ENCODE data around the gene MANBA. TPM values are rescaled to one million over a fixed set of nuclear protein-coding genes. Genes with fewer than 3 reads are reported as not detected.
"Not testable (repeated sequence)": the region's sequence is repeated elsewhere in the genome, so short reads cannot be mapped to it uniquely, and the experiment has no call there.

MANBA gene
- polyA plus RNA-seq, 1 donor = 23.9 TPM

- DNase-seq = no peak
These were observed 12.1 kb upstream of the MANBA start for GRCh38 chr4:102772738-102773340.

DNA sequence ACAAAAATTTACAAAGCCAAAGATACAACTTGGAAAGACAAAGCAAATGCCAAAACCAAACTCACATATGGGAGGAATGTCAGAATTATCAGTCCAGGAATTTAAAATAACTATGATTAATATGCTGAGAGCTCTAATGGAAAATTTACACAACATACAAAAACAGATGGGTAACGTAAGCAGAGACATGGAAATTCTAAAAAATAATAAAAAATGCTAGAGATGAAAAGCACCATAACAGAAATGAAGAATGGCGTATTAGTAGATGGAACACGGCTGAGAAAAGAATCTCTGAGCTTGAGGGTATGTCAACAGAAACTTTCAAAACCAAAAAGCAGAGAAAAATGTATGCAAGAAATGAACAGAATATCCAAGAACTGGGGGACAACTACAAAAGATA is 4.1 kb upstream of the MANBA start:
- DNase-seq = no peak

DNA sequence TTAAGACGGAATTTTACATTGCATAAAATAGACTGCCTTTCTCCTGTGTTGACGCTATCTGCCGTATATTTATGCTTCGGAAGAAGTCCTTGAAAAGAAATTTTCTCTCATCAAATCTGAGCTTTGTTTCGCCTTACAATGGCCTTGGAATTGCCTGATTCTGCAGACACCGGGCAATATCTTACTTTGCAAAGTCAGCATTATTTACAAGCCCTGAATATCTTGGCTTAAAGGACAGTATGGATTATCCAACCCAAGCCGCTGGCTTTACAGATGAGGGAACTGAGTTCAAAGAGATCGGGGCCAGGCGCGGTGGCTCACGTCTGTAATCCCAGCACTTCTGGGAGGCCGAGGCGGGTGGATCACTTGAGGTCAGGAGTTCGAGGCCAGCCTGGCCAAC is 1.1 kb upstream of the MANBA start:
- DNase-seq = no peak

GRCh38 chr4:102761296-102761701 is 531 bp upstream of the MANBA start:
- peak; percentile 34 for DNase-seq

DNA sequence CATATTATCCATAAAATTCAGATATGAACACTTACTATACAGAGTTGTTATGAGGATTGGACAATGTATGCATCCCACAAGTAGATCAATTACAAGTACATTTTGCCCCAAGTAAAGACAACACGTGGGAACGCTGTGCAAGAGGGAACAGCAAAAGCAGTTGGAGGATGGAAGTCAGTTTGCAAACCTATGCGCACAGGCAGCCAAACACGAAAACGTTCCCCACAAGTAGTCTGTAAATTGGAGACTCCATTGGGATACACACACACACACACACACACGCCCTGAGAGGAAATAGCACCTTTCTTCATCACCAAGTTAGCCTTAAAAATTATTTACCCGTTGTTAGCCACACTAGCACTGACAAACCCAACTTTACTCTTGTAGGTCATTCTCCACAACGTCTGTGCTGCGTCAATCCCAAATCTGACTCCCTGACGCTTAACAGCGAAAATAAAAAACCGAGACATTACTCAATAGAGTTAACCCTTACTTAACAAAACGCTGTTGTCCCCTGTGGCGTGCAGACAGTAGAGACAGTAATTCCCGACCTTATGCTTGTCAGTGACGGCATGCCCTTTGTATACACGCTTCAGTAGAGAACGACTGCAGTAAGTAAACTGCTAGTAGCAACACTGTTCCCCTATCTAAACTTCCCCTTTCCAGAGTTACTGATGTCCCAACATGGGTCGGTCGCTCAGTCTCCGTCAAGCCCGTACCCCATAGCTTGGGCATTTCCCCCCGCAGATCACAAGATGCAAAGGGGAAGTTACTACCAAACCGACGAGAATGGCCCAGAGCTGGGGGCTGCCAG is 730 bp downstream of the MANBA start:
- DNase-seq = peak; percentile 50

DNA sequence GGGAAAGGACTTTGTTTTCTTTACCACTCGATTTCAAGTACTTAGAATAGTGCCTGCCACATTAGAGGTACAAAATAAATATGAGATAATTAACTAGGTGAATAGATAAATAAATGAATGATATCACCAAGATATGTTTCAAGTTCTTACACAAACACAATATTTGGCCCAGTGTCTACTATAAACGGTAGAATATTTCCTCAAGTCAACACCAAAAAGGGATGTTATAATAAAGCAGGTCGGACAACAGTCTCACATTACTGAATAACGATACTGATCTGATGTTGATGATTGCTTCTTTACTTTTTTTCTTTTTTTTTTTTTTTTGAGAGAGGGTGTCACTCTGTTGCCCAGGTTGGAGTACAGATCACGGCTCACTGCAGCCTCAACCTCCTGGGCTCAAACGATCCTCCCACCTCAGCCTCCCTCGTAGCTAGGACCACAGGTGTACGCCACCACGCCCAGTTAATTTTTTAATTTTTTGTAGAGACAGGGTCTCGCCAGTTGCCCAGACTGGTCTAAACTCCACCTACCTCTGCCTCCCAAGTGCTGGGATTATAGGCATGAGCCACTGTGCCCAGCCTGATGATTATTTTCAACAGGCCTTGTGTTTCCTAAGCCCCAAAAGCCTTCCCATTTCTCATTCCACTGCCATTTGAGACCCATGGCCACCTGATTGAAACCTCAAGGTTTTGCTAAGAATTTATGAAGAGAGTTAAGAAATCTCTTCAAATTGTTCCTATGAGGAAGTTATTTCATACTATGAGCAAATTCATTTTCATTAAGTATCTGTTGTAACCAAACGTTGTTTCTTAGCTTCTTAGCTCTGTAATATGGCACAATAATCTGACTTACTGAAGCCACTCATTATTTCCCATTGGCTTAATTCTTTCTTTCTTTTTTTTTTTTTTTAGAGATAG is 2.3 kb downstream of the MANBA start:
- no peak for DNase-seq

- DNase-seq = no peak
These were observed 3.1 kb downstream of the MANBA start for GRCh38 chr4:102757681-102758080.

- no peak for DNase-seq
These were observed 6.7 kb downstream of the MANBA start for GRCh38 chr4:102754044-102754443.

GRCh38 chr4:102751941-102752340 is 8.8 kb downstream of the MANBA start:
- DNase-seq = no peak

- DNase-seq = not testable (repeated sequence)
These were observed 17.4 kb downstream of the MANBA start for GRCh38 chr4:102743352-102743751.

- not testable (repeated sequence) for DNase-seq
These were observed 22.0 kb downstream of the MANBA start for GRCh38 chr4:102738802-102739201.

GRCh38 chr4:102736636-102737549 is 23.9 kb downstream of the MANBA start:
- no peak for DNase-seq

- no peak for DNase-seq
These were observed 25.2 kb downstream of the MANBA start for GRCh38 chr4:102735582-102735981.

GRCh38 chr4:102734591-102735385 is 26.0 kb downstream of the MANBA start:
- DNase-seq = no peak

DNA sequence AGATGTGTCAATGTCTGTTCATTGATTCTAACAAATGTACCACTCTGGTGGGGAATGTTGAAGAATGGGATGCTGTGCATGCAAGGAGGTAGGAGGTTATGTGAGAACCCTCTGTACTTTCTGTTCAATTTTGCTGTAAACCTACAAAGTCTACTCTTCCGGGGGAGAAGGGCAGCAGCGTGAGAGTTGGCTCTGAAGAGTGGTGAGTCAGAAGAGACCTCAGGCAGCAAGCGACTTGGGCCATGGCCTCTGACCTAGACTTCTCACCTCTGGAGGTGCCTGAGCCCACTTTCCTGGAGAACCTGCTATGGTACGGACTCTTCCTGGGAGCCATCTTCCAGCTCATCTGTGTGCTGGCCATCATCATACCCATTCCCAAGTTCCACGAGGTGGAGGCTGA is 26.7 kb downstream of the MANBA start:
- no peak for DNase-seq

DNA sequence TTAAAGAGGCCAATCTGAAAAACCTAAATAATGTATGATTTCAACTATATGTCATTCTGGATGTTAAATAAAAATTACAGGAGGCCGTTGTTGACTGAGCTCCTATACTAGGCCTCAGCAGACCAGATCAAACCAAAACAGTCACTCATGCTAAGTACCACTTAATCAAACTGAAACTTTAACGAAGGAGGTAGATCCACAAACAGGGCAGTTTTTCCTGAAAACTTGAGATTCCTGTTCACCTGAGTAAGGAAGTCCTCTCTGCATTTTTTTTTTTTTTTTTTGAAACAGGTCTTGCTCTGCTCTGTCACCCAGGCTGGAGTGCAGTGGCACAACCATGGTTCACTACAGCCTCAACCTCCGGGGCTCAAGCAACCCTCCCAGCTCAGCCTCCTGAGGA is 27.7 kb downstream of the MANBA start:
- DNase-seq = no peak

- no peak for DNase-seq
These were observed 28.1 kb downstream of the MANBA start for GRCh38 chr4:102732678-102733077.

GRCh38 chr4:102730968-102731533 is 29.7 kb downstream of the MANBA start:
- DNase-seq = no peak

- not testable (repeated sequence) for DNase-seq
These were observed 31.3 kb downstream of the MANBA start for GRCh38 chr4:102729486-102729885.

DNA sequence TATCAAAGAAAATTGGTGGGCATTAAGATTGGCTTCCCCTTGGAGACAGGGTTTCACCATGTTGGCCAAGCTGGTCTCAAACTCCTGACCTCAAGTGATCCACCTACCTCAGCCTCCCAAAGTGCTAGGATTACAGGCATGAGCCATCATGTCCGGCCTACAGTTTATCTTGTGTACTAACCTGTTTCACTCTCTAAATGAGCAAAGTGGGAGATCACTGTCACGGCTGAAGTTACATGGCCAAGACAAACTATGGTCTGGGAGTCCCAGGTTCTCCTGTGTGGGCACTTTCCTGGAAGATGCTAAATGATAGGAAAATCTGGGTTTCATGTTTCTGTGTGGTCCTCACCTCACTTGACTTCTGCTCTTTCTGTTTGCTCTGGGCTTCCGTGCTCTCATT is 33.8 kb downstream of the MANBA start:
- DNase-seq = not testable (repeated sequence)
